Thoracic aorta (tissue), 2 donors: ENCODE measurements around the gene SPRYD3. TPM values are rescaled to one million over a fixed set of nuclear protein-coding genes. Genes with fewer than 3 reads are reported as not detected.

Source experiments
- ATAC-seq: fragments of 150-250 bp; one replicate; pipeline ENCODE4 v1.8.0; 2017; ENCODE audit warnings: low read depth; ENCODE audit not compliant: insufficient number of reproducible peaks, low FRiP score
- DNase-seq: peaks from one replicate; pipeline ENCODE4 v3.0.0-alpha.2; 2020; ENCODE audit warnings: low spot score
- H3K27ac ChIP-seq, 2 donors: fragments of 200-600 bp; sonication (generic); 1 replicate in 1 of 2; 2 replicates in 1 of 2; pipeline ENCODE4 v1.5.1; 2016; ENCODE audit warnings: mild to moderate bottlenecking in 2 of 2, moderate library complexity in 2 of 2
- H3K27me3 ChIP-seq: fragments of 200-600 bp; sonication (generic); replicated peaks from 2 replicates; pipeline ENCODE4 v1.6.0; 2016; ENCODE audit warnings: mild to moderate bottlenecking; ENCODE audit not compliant: insufficient read depth
- H3K36me3 ChIP-seq: fragments of 200-600 bp; sonication (generic); one replicate; pipeline ENCODE4 v1.5.1; 2016
- H3K4me1 ChIP-seq, 2 donors: fragments of 200-600 bp; sonication (generic); 1 replicate in 1 of 2; 2 replicates in 1 of 2; pipeline versions ENCODE4 v1.5.1 to v1.6.0; 2016; ENCODE audit warnings: low read depth in 2 of 2, mild to moderate bottlenecking in 1 of 2; ENCODE audit not compliant: control insufficient read depth in 1 of 2
- H3K4me3 ChIP-seq: fragments of 200-600 bp; sonication (generic); 2 replicates; pipeline ENCODE4 v1.5.1; 2016; ENCODE audit warnings: mild to moderate bottlenecking
- H3K9me3 ChIP-seq: fragments of 200-600 bp; sonication (generic); 2 replicates; pipeline ENCODE4 v1.5.1; 2016
- CTCF ChIP-seq: fragments of 200-600 bp; sonication (generic); IDR thresholded peaks from one replicate; pipeline ENCODE4 v1.5.1; 2019; ENCODE audit warnings: antibody characterized with exemption
- total RNA-seq, 2 donors: library from RNA; depleted of rRNA; stranded (reverse); fragments of >200 nt; gene quantifications; one replicate each; pipeline versions ENCODE4 v1.1.0 to v1.2.3, GENCODE V29; 2016

Gene SPRYD3
- total RNA-seq, 2 donors from 2014 or later, result 68.0 to 94.8 TPM

GRCh38 chr12:53057816-53058500 lies 21.2 kb downstream of the SPRYD3 start:
- Histone ChIP-seq H3K36me3 (peaks cover 71% of the 10 kb centered on the region), H3K4me3 (no peak overlapping the region), H3K27me3 (no peaks in the 10 kb centered on the region), H3K4me1 (peaks cover 18 to 62% of the 10 kb centered on the region in 2 donors), H3K9me3 (no peaks in the 10 kb centered on the region), H3K27ac (peak overlapping the region in 1 of 2 donors; percentile 27)
- no peak for ATAC-seq
- no peak for TF ChIP-seq CTCF
- no peak for DNase-seq

- peaks cover 65% of the 10 kb centered on the region for H3K36me3 ChIP-seq
- ATAC-seq (no peak), DNase-seq (no peak)
- H3K4me1 ChIP-seq, result peaks cover 22 to 59% of the 10 kb centered on the region in 2 donors
- no peak overlapping the region for H3K4me3 ChIP-seq
- H3K9me3 ChIP-seq, result no peaks in the 10 kb centered on the region
- H3K27ac ChIP-seq, result no peak overlapping the region
- no peaks in the 10 kb centered on the region for H3K27me3 ChIP-seq
- no peak for TF ChIP-seq CTCF
Measured at GRCh38 chr12:53056901-53057300, 22.3 kb downstream of the SPRYD3 start.

GRCh38 chr12:53056296-53056695 lies 22.9 kb downstream of the SPRYD3 start:
- H3K36me3 ChIP-seq, result peaks cover 63% of the 10 kb centered on the region
- no peak for DNase-seq
- no peaks in the 10 kb centered on the region for H3K9me3 ChIP-seq
- H3K27me3 ChIP-seq, result no peaks in the 10 kb centered on the region
- H3K4me3 ChIP-seq, result no peak overlapping the region
- H3K4me1 ChIP-seq, result peaks cover 28 to 59% of the 10 kb centered on the region in 2 donors
- H3K27ac ChIP-seq, result no peak overlapping the region
- TF ChIP-seq CTCF, result no peak
- no peak for ATAC-seq

DNA sequence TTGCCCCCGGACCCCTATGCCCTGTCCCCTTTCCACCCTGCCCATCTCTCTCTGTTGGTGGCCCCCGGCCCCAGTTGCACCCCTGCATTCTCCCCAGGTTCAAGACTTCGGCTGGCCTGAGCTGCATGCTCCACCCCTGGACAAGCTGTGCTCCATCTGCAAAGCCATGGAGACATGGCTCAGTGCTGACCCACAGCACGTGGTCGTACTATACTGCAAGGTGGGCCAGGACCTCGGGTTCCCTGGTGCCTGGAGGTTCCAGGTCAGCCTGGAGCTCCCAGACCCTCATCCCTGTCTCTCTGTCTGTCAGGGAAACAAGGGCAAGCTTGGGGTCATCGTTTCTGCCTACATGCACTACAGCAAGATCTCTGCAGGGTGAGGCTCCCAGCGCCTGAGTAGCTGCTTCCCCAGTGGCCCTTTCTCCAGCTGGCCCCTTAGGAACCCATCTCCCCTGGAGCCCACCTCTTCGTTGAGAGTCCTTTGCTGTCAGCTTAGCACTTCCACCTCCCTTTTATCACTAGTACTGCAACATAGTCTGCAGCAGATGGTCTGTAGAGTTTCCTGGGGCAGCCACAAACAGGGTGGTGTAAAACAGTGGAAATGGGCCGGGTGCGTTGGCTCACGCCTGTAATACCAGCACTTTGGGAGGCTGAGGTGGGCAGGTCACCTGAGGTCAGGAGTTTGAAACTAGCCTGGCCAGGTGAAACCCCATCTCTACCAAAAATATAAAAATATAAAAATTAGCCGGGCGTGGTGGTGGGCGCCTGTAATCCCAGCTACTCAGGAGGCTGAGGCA lies 23.5 kb downstream of the SPRYD3 start:
- peaks cover 57% of the 10 kb centered on the region for H3K36me3 ChIP-seq
- H3K27me3 ChIP-seq, result no peaks in the 10 kb centered on the region
- peaks cover 29 to 59% of the 10 kb centered on the region in 2 donors for H3K4me1 ChIP-seq
- H3K27ac ChIP-seq, result peak overlapping the region; percentile 83 to 95
- ATAC-seq (no peak), DNase-seq (no peak)
- H3K9me3 ChIP-seq, result no peaks in the 10 kb centered on the region
- no peak for TF ChIP-seq CTCF
- H3K4me3 ChIP-seq, result no peak overlapping the region

DNA sequence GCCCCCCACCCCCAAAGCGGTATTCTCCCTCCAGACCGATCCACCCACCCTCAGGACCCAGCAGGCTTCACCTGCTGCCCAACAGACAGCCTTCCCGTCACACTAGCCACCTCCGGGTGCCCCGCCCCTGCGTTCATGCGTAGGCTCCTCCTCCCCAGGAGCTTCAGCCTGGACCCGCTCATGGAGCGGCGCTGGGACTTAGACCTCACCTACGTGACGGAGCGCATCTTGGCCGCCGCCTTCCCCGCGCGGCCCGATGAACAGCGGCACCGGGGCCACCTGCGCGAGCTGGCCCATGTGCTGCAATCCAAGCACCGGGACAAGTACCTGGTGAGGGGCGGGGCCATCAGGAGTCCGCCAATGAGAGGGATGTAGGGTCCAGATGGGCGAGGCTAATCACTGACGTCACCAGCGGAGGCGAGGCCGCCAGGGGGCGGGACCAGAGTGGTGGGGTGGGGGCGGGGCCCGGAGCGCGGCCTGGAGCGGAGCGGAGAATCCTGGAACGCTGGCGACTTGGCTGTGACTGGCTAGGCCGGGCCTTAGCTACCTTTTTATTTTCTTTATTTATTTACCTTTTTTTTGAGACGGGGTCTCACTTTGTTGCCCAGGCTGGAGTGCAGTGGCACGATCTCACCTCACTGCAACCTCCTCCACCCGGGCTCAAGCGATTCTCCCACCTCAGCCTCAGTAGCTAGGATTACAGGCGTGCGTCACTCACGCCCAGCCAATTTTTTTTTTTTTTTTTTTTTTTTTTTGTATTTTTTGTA lies 24.9 kb downstream of the SPRYD3 start:
- Histone ChIP-seq H3K4me1 (peaks cover 29 to 56% of the 10 kb centered on the region in 2 donors), H3K27ac (peak overlapping the region; percentile 83 to 95), H3K36me3 (peaks cover 46% of the 10 kb centered on the region), H3K27me3 (no peaks in the 10 kb centered on the region), H3K9me3 (no peaks in the 10 kb centered on the region), H3K4me3 (peak overlapping the region; percentile 78)
- peak; percentile 84 for ATAC-seq
- DNase-seq, result peak; percentile 81
- no peak for TF ChIP-seq CTCF
